Activated CD4-positive, alpha-beta T cell treated with anti-CD3 and anti-CD28 coated beads, Interleukin-2, Interleukin-6, amounts not matched to agents 100 ng/mL and 50 ng/mL, durations not matched to agents 16 hours and 8 hours (primary cell): ENCODE results near the gene GAPT.

Experiments used
- DNase-seq: peaks from one replicate; pipeline ENCODE4 v3.0.0-alpha.2; 2020

Gene GAPT

GRCh38 chr5:58462154-58462553, 29.1 kb upstream of the GAPT start:
- no peak for DNase-seq

GRCh38 chr5:58462623-58463230, 28.5 kb upstream of the GAPT start:
- peak; percentile 49 for DNase-seq

GRCh38 chr5:58466939-58467338, 24.3 kb upstream of the GAPT start:
- peak; percentile 51 for DNase-seq

GRCh38 chr5:58469896-58470295, 21.3 kb upstream of the GAPT start:
- DNase-seq: no peak

DNA sequence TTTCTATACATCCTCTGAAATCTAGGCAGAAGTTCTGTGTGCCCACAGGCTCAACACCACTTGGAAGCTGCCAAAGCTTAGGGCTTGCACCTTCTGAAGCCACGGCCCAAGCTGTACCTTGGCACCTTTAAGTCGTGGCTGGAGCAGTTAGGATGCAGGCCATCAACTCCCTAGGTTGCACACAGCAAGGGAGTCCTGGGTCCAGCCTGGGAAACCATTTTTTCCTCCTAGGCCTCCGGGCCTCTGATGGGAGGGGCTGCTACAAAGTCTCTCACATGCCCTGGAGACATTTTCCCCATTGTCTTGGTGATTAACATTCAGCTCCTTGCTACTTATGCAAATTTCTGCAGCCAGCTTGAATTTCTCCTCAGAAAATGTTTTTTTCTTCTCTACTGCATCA, 15.8 kb upstream of the GAPT start:
- DNase-seq: no peak

- no peak for DNase-seq
Observed at GRCh38 chr5:58477760-58478376, 13.4 kb upstream of the GAPT start.

- DNase-seq: no peak
Observed at GRCh38 chr5:58481066-58481676, 10.1 kb upstream of the GAPT start.

DNA sequence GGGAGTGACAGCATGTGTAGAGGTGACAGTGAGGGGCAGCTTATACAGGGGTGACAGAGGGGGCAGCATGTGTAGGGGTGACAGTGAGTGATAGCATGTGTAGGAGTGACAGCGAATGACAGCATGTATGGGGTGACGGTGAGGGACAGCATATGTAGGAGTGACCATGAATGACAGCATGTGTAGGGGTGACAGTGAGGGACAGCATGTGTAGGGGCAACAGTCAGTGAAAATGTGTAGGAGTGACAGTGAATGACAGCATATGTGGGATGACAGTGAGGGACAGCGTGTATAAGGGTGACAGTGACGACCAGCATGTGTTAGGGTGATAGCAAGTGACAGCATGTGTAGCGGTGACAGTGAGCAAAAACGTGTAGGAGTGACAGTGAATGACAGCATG, 9.4 kb upstream of the GAPT start:
- DNase-seq: no peak

DNA sequence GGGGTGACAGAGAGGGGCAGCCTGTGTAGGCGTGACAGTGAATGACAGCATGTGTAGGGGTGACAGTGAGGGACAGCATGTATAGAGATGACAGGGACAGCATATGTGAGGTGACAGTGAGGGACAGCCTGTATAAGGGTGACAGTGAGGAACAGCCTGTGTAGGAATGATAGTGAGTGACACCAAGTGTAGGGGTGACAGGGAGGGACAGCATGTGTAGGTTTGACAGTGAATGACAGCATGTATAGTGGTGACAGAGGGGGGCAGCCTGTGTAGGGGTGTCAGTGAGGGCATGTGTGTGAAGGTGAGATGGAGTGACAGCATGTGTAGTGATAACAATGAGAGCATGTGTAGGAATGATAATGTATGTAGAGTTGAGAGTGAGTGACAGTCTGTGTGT, 8.7 kb upstream of the GAPT start:
- no peak for DNase-seq

- no peak for DNase-seq
Observed at GRCh38 chr5:58484505-58484904, 6.7 kb upstream of the GAPT start.

GRCh38 chr5:58486290-58486689, 4.9 kb upstream of the GAPT start:
- no peak for DNase-seq

DNA sequence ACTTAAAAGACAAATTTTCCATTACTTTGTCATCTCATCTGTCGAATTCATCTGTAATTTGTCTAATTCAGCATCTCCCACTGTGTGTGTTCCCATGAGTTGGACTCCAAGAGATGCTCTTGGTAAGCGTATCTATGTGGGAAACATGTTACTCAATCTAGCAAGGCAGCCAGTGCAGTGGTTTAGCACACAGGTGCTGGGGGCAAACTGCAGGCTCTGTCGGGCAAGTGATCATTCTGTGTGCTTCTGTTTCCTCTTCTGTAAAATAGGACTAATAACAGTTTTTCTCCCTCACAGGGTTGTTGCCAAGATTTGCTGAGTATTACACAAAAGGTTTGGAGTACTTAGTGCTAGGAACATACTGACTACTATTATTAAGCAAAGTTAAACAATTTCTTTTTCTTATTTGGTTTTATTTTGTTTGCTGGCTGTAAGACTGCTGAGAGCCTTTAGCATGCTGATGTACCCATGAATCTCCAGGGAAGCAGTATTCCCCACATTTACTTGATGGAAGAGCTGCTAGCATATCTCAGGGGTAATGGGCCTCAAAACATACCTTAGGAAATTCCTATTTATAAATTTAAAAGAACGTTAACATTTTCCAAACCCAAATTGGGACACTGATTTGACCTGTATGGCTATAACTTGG, 709 bp upstream of the GAPT start:
- no peak for DNase-seq

DNA sequence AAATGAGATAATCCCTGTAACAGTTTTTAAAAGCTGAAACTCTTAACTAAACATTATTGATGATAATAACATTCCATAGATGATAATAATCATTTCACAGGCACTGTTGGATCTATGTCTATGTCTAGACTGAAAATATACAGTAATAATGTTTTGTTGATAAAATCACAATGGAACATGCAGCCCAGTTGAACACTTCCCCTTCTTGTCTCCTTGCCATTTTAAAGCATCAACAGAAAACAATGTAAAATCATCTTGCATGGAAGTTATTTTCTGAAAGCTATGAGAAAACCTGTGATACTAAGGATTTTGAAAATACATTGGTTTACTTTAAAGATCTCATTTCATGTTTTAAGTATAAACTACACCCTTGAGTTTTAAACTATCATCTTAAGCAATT, 1.9 kb downstream of the GAPT start:
- DNase-seq: no peak

GRCh38 chr5:58496488-58496887, 5.3 kb downstream of the GAPT start:
- no peak for DNase-seq

GRCh38 chr5:58497386-58497785, 6.2 kb downstream of the GAPT start:
- DNase-seq: no peak

GRCh38 chr5:58497921-58498320, 6.7 kb downstream of the GAPT start:
- no peak for DNase-seq

- DNase-seq: no peak
Observed at GRCh38 chr5:58498340-58498942, 7.2 kb downstream of the GAPT start.

- DNase-seq: no peak
Observed at GRCh38 chr5:58499231-58499630, 8.0 kb downstream of the GAPT start.

- no peak for DNase-seq
Observed at GRCh38 chr5:58499941-58500340, 8.7 kb downstream of the GAPT start.

DNA sequence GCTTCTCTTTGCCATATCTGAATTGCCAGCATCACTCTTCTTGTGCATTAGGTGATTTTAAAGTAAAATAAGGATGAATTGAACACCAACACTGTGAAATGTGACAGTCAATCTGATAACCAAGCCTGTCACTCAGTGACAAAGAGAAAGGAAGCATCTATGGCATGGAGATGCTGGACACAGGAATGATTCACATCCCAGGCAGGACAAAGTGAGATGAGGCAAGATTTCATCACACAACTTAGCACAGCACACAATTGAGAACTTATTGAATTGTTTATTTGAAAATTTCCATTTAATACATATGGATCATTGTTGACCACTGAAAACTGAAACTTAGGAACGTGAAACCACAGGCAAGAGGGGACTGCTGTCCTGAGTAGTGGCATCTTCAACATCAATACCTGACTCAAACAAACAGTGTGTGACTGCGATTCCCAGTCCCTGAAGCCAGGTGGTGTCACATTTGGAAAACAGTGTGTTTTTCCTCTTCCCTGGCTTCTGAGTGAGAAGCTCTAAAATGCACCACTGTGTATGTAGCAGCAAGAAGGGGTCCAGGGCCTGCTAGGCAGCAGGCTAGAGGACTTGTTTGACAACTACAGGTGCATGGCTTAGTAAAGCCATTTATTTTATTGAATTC, 10.7 kb downstream of the GAPT start:
- DNase-seq: no peak

DNA sequence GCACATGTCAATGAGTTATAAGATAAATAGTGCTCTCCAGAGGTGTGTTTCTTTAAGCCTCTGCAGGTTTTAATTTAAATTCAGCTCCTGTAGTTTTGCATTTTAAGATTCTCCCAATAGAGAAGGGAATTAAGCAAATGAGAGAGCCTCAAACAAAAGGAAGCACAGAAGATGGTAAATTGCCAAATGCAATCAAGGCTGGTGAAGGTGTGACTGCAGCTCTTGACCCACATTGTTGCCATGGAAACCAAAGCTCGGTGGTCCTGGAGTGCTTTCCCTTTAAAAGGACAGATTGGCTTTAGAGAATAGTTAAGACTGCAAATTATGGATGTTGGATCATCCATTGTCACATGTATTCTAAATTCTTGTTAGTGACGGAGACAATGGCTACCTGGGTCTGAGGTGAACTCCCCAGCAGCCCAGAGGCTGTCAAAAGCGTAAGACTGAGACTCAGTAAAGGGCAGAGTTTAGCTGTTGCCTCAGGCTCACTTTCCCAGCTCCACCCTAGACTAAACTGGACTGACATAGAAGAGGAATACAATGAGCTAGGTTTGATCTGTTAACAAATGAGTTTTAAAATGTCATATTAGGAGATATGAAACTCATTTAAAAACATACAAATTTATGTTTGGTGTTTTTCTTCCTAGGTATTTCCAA, 12.3 kb downstream of the GAPT start:
- DNase-seq: no peak

DNA sequence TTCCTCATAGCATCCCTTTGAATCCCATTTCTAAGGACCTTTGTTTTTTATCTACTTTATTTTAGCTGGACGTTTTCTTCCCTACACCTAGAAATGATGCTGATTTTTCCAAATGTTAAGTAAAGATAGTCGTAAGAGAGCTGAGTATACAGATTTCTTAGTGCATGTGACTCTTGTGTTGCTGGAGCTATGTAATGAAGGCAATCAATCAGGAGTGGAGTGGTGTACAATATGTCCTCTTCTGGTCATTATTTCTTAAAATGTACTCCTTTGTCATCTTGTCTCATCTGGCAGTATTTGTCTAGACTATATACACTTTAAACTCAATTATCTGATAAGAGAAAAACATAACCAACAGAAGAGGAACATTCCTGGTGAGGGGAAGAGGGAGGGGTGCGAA, 13.5 kb downstream of the GAPT start:
- DNase-seq: no peak

GRCh38 chr5:58505502-58505901, 14.3 kb downstream of the GAPT start:
- DNase-seq: no peak
